T-cell (primary cell): ENCODE measurements around the gene TEF. TPM values are rescaled to one million over a fixed set of nuclear protein-coding genes. Genes with fewer than 3 reads are reported as not detected.
A peak's percentile ranks its signal among the peaks of the same experiment; 100 is the strongest.
"Not testable (repeated sequence)": the region's sequence is repeated elsewhere in the genome, so short reads cannot be mapped to it uniquely, and the experiment has no call there.

ENCODE experiments used
- ATAC-seq, 4 experiments: fragments of 200-7000 bp in 3 of 4; fragments of 150-1000 bp in 1 of 4; cut with Tn5 transposase; replicated peaks in 1 of 4; 1 replicate in 3 of 4; 2 replicates in 1 of 4; pipeline ENCODE4 v1.10.0; 2021; ENCODE audit warnings: moderate library complexity in 3 of 4, mild to moderate bottlenecking in 2 of 4, moderate number of reproducible peaks in 1 of 4
- CTCF ChIA-PET, 2 donors: fragments of 300-600 bp; sonication (Branson Sonifier 250); formaldehyde crosslinking; loops; one replicate each; lab custom pipeline; 2022; ENCODE audit warnings: antibody characterized with exemption in 2 of 2; lab: Charles Lee
- POLR2A ChIA-PET, 2 donors: fragments of 300-600 bp; sonication (Branson Sonifier 250); formaldehyde crosslinking; loops; one replicate each; lab custom pipeline; 2022; ENCODE audit warnings: antibody characterized with exemption in 2 of 2; lab: Charles Lee
- DNase-seq, 35 experiments: peaks; one replicate each; pipeline versions ENCODE4 v3.0.0 to v3.0.0-alpha.2; 2013 to 2023
- H3K27ac ChIP-seq: one replicate; pipeline ENCODE4 v1.5.1; 2013; ENCODE audit warnings: low read length
- H3K27me3 ChIP-seq, 2 experiments: replicated peaks in 1 of 2; 1 replicate in 1 of 2; 2 replicates in 1 of 2; pipeline versions ENCODE4 v1.6.1 to v1.7.0; 2013; ENCODE audit warnings: low read length in 1 of 2, mixed read lengths in 1 of 2; ENCODE audit not compliant: control insufficient read depth in 2 of 2, insufficient read depth in 2 of 2; ENCODE audit errors: extremely low read depth in 1 of 2
- H3K36me3 ChIP-seq, 2 donors: 1 replicate in 1 of 2; 2 replicates in 1 of 2; pipeline versions ENCODE4 v1.6.1 to v1.7.0; 2013; ENCODE audit warnings: low read length in 1 of 2; ENCODE audit not compliant: control insufficient read depth in 2 of 2, insufficient read depth in 1 of 2; ENCODE audit errors: extremely low read depth in 1 of 2
- H3K4me1 ChIP-seq, 2 experiments: 1 replicate in 1 of 2; 2 replicates in 1 of 2; pipeline versions ENCODE4 v1.6.1 to v1.7.0; 2013; ENCODE audit warnings: low read length in 2 of 2, mixed read lengths in 1 of 2; ENCODE audit not compliant: insufficient read depth in 2 of 2, control insufficient read depth in 1 of 2; ENCODE audit errors: extremely low read depth in 1 of 2
- H3K4me3 ChIP-seq, 2 donors: 1 replicate in 1 of 2; 2 replicates in 1 of 2; pipeline versions ENCODE4 v1.5.1 to v1.7.0; 2013; ENCODE audit warnings: mild to moderate bottlenecking in 2 of 2, low read length in 1 of 2, moderate library complexity in 1 of 2; ENCODE audit not compliant: control insufficient read depth in 1 of 2; ENCODE audit errors: extremely low read depth in 1 of 2
- H3K9me3 ChIP-seq: 2 replicates; pipeline ENCODE4 v1.7.0; 2013
- H3K27ac Mint-ChIP-seq, 2 donors: one replicate each; pipeline ENCODE4 v1.8.0; 2020 to 2021; ENCODE audit warnings: mild to moderate bottlenecking in 2 of 2, mixed read lengths in 2 of 2
- H3K27me3 Mint-ChIP-seq, 2 donors: one replicate each; pipeline ENCODE4 v1.8.0; 2021 to 2022; ENCODE audit warnings: mixed read lengths in 2 of 2
- H3K36me3 Mint-ChIP-seq: one replicate; pipeline ENCODE4 v1.8.0; 2021; ENCODE audit warnings: mixed read lengths
- H3K4me1 Mint-ChIP-seq, 3 donors: one replicate each; pipeline ENCODE4 v1.8.0; 2020 to 2022; ENCODE audit warnings: mixed read lengths in 3 of 3, mild to moderate bottlenecking in 1 of 3
- H3K4me3 Mint-ChIP-seq, 3 donors: one replicate each; pipeline ENCODE4 v1.8.0; 2020 to 2022; ENCODE audit warnings: mild to moderate bottlenecking in 3 of 3, mixed read lengths in 3 of 3, moderate library complexity in 3 of 3
- H3K9me3 Mint-ChIP-seq, 3 donors: one replicate each; pipeline ENCODE4 v1.8.0; 2020 to 2022; ENCODE audit warnings: mixed read lengths in 3 of 3
- WGBS: methylation state at CpG from one replicate; pipeline ENCODE4 v1.1.5; 2013; ENCODE audit warnings: missing lambda C conversion rate; ENCODE audit not compliant: insufficient coverage; 5-methylcytosine and 5-hydroxymethylcytosine counted together
- total RNA-seq, 35 experiments: library from RNA in 6 of 35; stranded (reverse) in 6 of 35; fragments of 120-200 nt in 1 of 35; gene quantifications; one replicate each; pipeline versions ENCODE4 v1.2.1 to v1.2.4 and lab custom pipeline; 2013 to 2026

TEF gene
- total RNA-seq, 5 donors from 2014 or later (not counting 1 experiment from before 2014, with no cell fraction given), result 4.1 to 10.8 (median 4.6) TPM

DNA sequence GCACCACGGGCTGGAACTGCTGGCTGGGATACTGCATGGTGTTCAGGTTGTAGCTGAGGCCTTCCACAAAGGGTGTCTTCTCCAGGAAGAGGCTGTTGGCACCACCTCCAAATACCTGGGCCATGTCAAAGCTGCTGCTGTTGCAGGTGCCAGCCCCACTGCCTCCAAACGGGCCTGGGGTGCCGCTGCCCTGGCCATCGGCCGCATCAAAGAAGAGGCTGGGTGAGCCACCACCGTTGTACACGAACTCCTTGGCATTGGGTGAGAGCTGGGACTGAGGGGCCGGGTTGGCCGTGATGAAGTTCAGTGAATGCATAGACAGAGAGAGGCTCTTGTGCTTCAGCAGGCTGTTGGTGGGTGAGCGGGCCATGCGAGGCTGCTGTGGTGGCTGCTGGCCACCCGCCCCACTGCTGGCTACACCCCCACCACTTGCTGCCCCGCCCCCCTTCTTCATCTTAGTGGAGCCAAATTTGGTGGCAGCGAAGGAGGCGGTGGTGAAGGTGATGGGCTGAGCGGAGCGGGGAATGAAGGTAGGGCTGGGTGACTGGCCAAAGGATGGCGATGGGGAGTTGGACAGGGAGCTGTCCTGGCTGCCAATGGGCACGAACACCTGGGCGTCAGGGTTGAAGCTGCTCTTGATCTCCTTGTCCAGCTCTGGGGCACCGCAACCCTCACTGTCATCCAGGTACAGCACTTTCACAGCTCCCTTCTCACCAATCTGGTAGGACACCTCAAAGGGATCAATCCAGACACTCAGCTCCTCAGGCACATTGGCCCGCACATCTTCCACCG is 54.8 kb downstream of the TEF start:
- H3K27me3 Mint-ChIP-seq, result no peaks in the 10 kb centered on the region
- Histone ChIP-seq H3K9me3 (no peaks in the 10 kb centered on the region), H3K4me3 (no peak overlapping the region), H3K4me1 (peaks cover 0 to 14% of the 10 kb centered on the region in 2 experiments), H3K27ac (no peak overlapping the region), H3K27me3 (no peaks in the 10 kb centered on the region), H3K36me3 (peaks cover 17 to 63% of the 10 kb centered on the region in 2 donors)
- WGBS, result 90% methylated on average over 14 of the region's 23 CpGs
- H3K4me3 Mint-ChIP-seq, result peak overlapping the region in 1 of 3 donors; percentile 9
- DNase-seq, result no peak
- H3K9me3 Mint-ChIP-seq, result no peaks in the 10 kb centered on the region
- ATAC-seq, result no peak
- ChIA-PET POLR2A (interaction anchor here in 1 of 2 donors (1.6 kb wide), 1 partner anchor 10 kb away, joined by 6 read pairs; the partner anchor contains the start of gene TOB2), CTCF (no interaction called here)
- peaks cover 7 to 21% (median 7%) of the 10 kb centered on the region in 3 donors for H3K4me1 Mint-ChIP-seq
- peaks cover 19% of the 10 kb centered on the region for H3K36me3 Mint-ChIP-seq
- H3K27ac Mint-ChIP-seq, result peak overlapping the region; percentile 3 to 22

DNA sequence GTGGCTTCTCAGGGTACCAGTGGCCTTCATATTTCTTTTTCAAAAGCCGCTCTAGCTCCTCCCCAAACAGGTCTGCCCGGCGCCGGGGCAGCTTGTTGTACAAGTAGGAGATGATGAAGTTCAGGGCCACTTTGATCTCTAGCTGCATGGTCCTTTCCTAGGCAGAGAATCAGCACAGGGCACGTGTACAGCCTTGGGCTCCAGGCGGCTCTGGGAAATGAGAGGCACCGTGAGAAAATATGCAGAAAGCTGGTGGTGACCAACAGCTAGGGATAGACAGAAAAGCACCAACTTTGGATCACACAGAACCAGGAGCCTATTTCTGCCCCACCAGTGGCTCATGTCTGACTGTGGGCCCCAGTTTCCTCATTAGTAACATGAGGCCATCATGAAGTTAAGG is 55.5 kb downstream of the TEF start:
- no peaks in the 10 kb centered on the region for H3K27me3 Mint-ChIP-seq
- H3K4me1 ChIP-seq, result peaks cover 0 to 14% of the 10 kb centered on the region in 2 experiments
- H3K4me3 ChIP-seq, result no peak overlapping the region
- ATAC-seq (no peak), DNase-seq (no peak)
- H3K9me3 Mint-ChIP-seq, result no peaks in the 10 kb centered on the region
- peaks cover 17 to 56% of the 10 kb centered on the region in 2 donors for H3K36me3 ChIP-seq
- WGBS, result 93% methylated on average over 2 of the region's 7 CpGs
- CTCF ChIA-PET, result interaction anchor here in 1 of 2 donors (1.0 kb wide), 1 partner anchor 54 kb away, joined by 3 read pairs; no protein-coding TSS in a partner anchor
- no peaks in the 10 kb centered on the region for H3K27me3 ChIP-seq
- POLR2A ChIA-PET, result interaction anchor here in 1 of 2 donors (1.6 kb wide), 1 partner anchor 9 kb away, joined by 6 read pairs; the partner anchor contains the start of gene TOB2
- H3K36me3 Mint-ChIP-seq, result peaks cover 18% of the 10 kb centered on the region
- no peak overlapping the region for H3K27ac ChIP-seq
- no peak overlapping the region for H3K4me3 Mint-ChIP-seq
- H3K4me1 Mint-ChIP-seq, result peaks cover 7 to 22% (median 7%) of the 10 kb centered on the region in 3 donors
- H3K9me3 ChIP-seq, result no peaks in the 10 kb centered on the region
- H3K27ac Mint-ChIP-seq, result peak overlapping the region in 1 of 2 donors; percentile 3

DNA sequence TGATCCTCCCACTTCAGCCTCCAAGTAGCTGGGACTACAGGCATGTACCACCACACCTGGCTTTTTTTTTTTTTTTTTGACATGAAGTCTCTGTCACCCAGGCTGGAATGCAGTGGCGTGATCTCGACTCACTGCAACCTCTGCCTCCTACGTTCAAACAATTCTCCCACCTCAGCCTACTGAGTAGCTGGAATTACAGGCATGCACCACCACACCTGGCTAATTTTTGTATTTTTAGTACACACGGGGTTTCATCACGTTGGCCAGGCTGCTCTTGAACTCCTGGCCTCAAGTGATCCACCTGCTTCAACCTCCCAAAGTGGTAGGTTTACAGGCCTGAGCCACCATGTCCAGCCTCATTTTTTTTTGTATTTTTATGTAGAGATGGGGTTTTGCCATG is 58.8 kb downstream of the TEF start:
- WGBS, result 92% methylated on average over 2 of the region's 5 CpGs
- not testable (repeated sequence) for DNase-seq, H3K27ac ChIP-seq, H3K9me3 Mint-ChIP-seq, H3K4me3 ChIP-seq, H3K27me3 Mint-ChIP-seq, ATAC-seq, H3K27me3 ChIP-seq, H3K9me3 ChIP-seq, H3K27ac Mint-ChIP-seq, H3K4me3 Mint-ChIP-seq
- ChIA-PET CTCF (interaction anchor here in 1 of 2 donors (0.7 kb wide), 1 partner anchor 59 kb away, joined by 5 read pairs; no protein-coding TSS in a partner anchor), POLR2A (interaction anchor here (0.6 to 0.7 kb wide), 2 partner anchors 9 to 190 kb away, joined by 3 to 4 read pairs; no protein-coding TSS in a partner anchor)
- H3K4me1 ChIP-seq, result peaks cover 8 to 31% of the 10 kb centered on the region in 2 experiments
- H3K36me3 ChIP-seq, result peaks cover 16 to 30% of the 10 kb centered on the region in 2 donors
- Mint-ChIP-seq H3K4me1 (peaks cover 25 to 36% (median 33%) of the 10 kb centered on the region in 3 donors), H3K36me3 (peaks cover 13% of the 10 kb centered on the region)

DNA sequence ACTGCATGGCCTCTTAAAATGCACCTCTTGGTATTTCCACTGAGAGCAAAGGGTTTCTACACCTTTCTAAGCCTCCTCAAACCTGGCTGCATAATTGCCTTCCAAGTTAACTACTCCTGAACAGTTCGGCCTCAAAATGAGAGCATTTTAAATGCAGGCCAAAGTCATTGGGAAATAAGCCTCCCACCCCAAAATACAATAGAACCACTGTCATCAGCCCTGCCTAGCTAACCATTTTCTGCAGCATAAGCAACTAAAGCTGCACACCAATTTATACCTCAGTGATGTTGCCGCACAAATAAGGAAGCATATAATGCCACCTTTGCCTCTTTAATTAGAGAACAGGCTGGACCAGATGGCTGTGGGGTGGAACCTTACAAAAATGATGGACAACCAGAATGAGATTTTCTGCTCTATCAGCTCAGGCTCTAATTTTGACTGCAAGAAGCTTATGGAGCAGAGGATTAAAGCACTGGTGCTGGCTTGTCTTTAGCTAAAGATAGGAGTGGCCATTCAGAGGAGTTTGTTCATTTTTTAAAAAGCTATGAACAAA is 60.6 kb downstream of the TEF start:
- no peak overlapping the region for H3K4me3 ChIP-seq
- 95% methylated on average over 2 of the region's 2 CpGs for WGBS
- Mint-ChIP-seq H3K4me1 (peaks cover 25 to 36% (median 28%) of the 10 kb centered on the region in 3 donors), H3K36me3 (no peaks in the 10 kb centered on the region), H3K27ac (peak overlapping the region in 1 of 2 donors; percentile 24), H3K4me3 (peak overlapping the region in 2 of 3 donors; percentile 14 to 99), H3K27me3 (no peaks in the 10 kb centered on the region), H3K9me3 (no peaks in the 10 kb centered on the region)
- H3K4me1 ChIP-seq, result peaks cover 8 to 33% of the 10 kb centered on the region in 2 experiments
- no peaks in the 10 kb centered on the region for H3K27me3 ChIP-seq
- peaks cover 0 to 13% of the 10 kb centered on the region in 2 donors for H3K36me3 ChIP-seq
- CTCF ChIA-PET, result interaction anchor here in 1 of 2 donors (0.6 to 1.4 kb wide), 2 partner anchors 26 to 242 kb away, joined by 3 to 4 read pairs; partner anchors contain the start of gene PHF5A
- no peak overlapping the region for H3K27ac ChIP-seq
- ATAC-seq (no peak), DNase-seq (no peak)
- POLR2A ChIA-PET, result interaction anchor here in 1 of 2 donors (0.5 to 0.6 kb wide), 2 partner anchors 95 to 715 kb away, joined by 3 to 4 read pairs; no protein-coding TSS in a partner anchor
- no peaks in the 10 kb centered on the region for H3K9me3 ChIP-seq

DNA sequence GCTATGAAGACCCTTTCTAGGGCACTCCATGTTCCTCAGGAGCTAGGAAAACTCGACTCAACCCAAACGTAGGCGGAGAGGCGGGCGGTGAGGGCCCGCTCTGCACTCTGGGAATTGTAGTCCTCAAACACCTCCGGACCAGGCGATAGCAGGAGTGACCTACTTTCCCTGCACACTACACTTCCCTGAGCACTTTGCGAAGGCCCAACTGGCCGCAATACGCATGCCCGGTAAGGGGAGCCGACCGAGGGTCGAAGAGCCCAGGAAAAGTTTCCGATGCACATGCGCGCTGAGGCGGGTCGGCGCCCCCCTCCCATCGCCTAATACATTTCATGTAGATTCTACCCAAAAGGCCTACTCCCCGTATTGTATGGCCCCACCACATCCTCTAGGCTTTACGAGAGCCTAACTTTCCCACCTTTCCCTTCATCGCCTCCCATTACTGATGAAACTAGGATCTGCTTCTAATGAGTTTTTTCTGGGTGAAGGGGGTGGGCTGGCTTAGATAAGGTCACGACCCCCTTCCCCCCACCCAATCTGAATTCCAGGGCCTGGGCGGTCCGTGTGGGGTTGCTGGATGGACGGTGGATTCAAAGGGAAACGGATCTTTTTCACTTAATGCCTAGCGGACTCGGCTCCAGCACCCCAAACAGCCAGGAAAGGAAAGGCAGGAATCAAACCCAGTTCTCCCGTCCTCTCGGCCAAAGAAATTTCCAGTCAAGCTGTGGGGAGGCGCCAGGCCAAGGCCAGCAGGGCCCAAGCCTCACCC is 62.8 kb downstream of the TEF start:
- Mint-ChIP-seq H3K27ac (peak overlapping the region; percentile 93 to 96), H3K4me3 (peak overlapping the region; percentile 89 to 99 (median 89)), H3K27me3 (no peaks in the 10 kb centered on the region), H3K4me1 (peaks cover 25 to 41% (median 29%) of the 10 kb centered on the region in 3 donors), H3K36me3 (no peaks in the 10 kb centered on the region), H3K9me3 (no peaks in the 10 kb centered on the region)
- Histone ChIP-seq H3K27ac (peak overlapping the region; percentile 96), H3K4me1 (peaks cover 8 to 37% of the 10 kb centered on the region in 2 experiments), H3K36me3 (no peaks in the 10 kb centered on the region), H3K4me3 (peak overlapping the region; percentile 70 to 86), H3K27me3 (no peaks in the 10 kb centered on the region), H3K9me3 (no peaks in the 10 kb centered on the region)
- CTCF ChIA-PET, result interaction anchor here in 1 of 2 donors (0.6 to 1.2 kb wide), 3 partner anchors 40 to 74 kb away, joined by 3 read pairs; no protein-coding TSS in a partner anchor
- DNase-seq, result peak; percentile 37 to 89 (median 56)
- 0% methylated on average over 23 of the region's 35 CpGs for WGBS
- peak; percentile 34 to 56 (median 54) for ATAC-seq
- POLR2A ChIA-PET, result interaction anchor here in 1 of 2 donors (0.6 to 2.6 kb wide), 2 partner anchors 24 to 67 kb away, joined by 9 to 25 read pairs; partner anchors contain the start of genes ACO2 and PHF5A
